GM12878 (cell line): ENCODE results near the gene NDUFB11. TPM values are rescaled to one million over a fixed set of nuclear protein-coding genes. Genes with fewer than 3 reads are reported as not detected.

ENCODE experiments used
- ATF7 ChIP-seq: fragments of 450-650 bp; IDR thresholded peaks from 2 replicates; pipeline ENCODE4 v1.6.1; 2016; ENCODE audit warnings: low read depth, mild to moderate bottlenecking
- E4F1 ChIP-seq: fragments of 450-650 bp; IDR thresholded peaks from 2 replicates; pipeline ENCODE4 v1.6.1; 2018; ENCODE audit warnings: borderline replicate concordance, mild to moderate bottlenecking; ENCODE audit not compliant: partially characterized antibody
- FOXK2 ChIP-seq: fragments of 450-650 bp; IDR thresholded peaks from 2 replicates; pipeline ENCODE4 v1.6.1; 2017; ENCODE audit warnings: mild to moderate bottlenecking, moderate library complexity
- JUND ChIP-seq: IDR thresholded peaks from 2 replicates; pipeline ENCODE4 v1.6.1; 2012; ENCODE audit warnings: low read depth, mild to moderate bottlenecking, low read length, improper control_type of control experiment, moderate library complexity
- PAX8 ChIP-seq: fragments of 450-650 bp; IDR thresholded peaks from 2 replicates; pipeline ENCODE4 v1.6.1; 2017; ENCODE audit warnings: mild to moderate bottlenecking, moderate library complexity
- POLR2AphosphoS5 ChIP-seq: IDR thresholded peaks from 2 replicates; pipeline ENCODE4 v1.6.1; 2011; ENCODE audit warnings: mild to moderate bottlenecking, low read length, inconsistent platforms
- TCF3 ChIP-seq: IDR thresholded peaks from 2 replicates; pipeline ENCODE4 v1.6.1; 2012; ENCODE audit warnings: low read depth, mild to moderate bottlenecking, low read length, borderline replicate concordance; ENCODE audit not compliant: insufficient read depth
- YBX1 ChIP-seq: fragments of 450-650 bp; IDR thresholded peaks from 2 replicates; pipeline ENCODE4 v1.6.1; 2016; ENCODE audit warnings: antibody characterized with exemption
- ZNF274 ChIP-seq: IDR thresholded peaks from one replicate; pipeline ENCODE4 v1.8.0; 2011; ENCODE audit not compliant: insufficient read length, insufficient read depth
- polyA plus RNA-seq, 11 experiments: library from polyadenylated mRNA; depleted of rRNA in 4 of 11; unstranded in 6 of 11; stranded (reverse) in 5 of 11; fragments of >200 nt; fragmentation: Nextera tagmentation in 4 of 11; fragmentation: Illumina TruSeq in 1 of 11; extraction: Ambion mirVana in 4 of 11; extraction: Trizol in 1 of 11; gene quantifications; 1 replicate in 1 of 11; 2 replicates in 10 of 11; pipeline versions ENCODE4 v1.2.1 to v1.2.3, GENCODE V29; 2011 to 2016; ENCODE audit warnings: inconsistent platforms in 2 of 11, missing spikeins in 2 of 11, low read depth in 1 of 11
- total RNA-seq, 4 experiments: library from RNA; depleted of rRNA in 3 of 4; stranded (reverse); fragments of >200 nt in 3 of 4; fragmentation: Illumina TruSeq in 1 of 4; extraction: Trizol in 1 of 4; gene quantifications; 2 replicates each; pipeline versions ENCODE4 v1.2.1 to v1.2.3, GENCODE V29; 2013 to 2021
- TF ChIP-seq, protein P1 (sequence below): fragments of 450-650 bp; IDR thresholded peaks from 2 replicates; pipeline ENCODE4 v1.6.1; 2018; ENCODE audit warnings: mild to moderate bottlenecking, low read depth, moderate library complexity; ENCODE audit not compliant: partially characterized antibody

NDUFB11 gene
- total and polyA plus RNA-seq, 10 of the 15 experiments (the other 5 are each of a cell fraction or from before 2014, with no cell fraction given) = 16.1 to 202 (median 83.3) TPM

GRCh38 chrX:47162927-47163583, 18.6 kb upstream of the NDUFB11 start (continued):
- TF ChIP-seq E4F1 (no peak), PAX8 (no peak), FOXK2 (no peak), ATF7 (no peak), TCF3 (no peak), POLR2AphosphoS5 (no peak), JUND (no peak), YBX1 (no peak), ZNF274 (no peak)
- TF ChIP-seq, protein P1, sequence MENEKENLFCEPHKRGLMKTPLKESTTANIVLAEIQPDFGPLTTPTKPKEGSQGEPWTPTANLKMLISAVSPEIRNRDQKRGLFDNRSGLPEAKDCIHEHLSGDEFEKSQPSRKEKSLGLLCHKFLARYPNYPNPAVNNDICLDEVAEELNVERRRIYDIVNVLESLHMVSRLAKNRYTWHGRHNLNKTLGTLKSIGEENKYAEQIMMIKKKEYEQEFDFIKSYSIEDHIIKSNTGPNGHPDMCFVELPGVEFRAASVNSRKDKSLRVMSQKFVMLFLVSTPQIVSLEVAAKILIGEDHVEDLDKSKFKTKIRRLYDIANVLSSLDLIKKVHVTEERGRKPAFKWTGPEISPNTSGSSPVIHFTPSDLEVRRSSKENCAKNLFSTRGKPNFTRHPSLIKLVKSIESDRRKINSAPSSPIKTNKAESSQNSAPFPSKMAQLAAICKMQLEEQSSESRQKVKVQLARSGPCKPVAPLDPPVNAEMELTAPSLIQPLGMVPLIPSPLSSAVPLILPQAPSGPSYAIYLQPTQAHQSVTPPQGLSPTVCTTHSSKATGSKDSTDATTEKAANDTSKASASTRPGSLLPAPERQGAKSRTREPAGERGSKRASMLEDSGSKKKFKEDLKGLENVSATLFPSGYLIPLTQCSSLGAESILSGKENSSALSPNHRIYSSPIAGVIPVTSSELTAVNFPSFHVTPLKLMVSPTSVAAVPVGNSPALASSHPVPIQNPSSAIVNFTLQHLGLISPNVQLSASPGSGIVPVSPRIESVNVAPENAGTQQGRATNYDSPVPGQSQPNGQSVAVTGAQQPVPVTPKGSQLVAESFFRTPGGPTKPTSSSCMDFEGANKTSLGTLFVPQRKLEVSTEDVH = no peak
